Panc1 (cell line): ENCODE results near the gene ARL1. TPM values are rescaled to one million over a fixed set of nuclear protein-coding genes. Genes with fewer than 3 reads are reported as not detected.
"Not testable (repeated sequence)": the region's sequence is repeated elsewhere in the genome, so short reads cannot be mapped to it uniquely, and the experiment has no call there.

Experiments used
- ATAC-seq: fragments of 200-7000 bp; cut with Tn5 transposase; 2 replicates; pipeline ENCODE4 v1.9.1; 2020; ENCODE audit warnings: mild to moderate bottlenecking, moderate library complexity
- BruUV-seq: library from RNA; stranded (reverse); fragments of 400-500 nt; replicated peaks from 2 replicates; lab custom pipeline; 2021; lab: Mats Ljungman, UMichigan
- CTCF ChIA-PET: fragments of 300-600 bp; sonication (Branson Sonifier 250); formaldehyde crosslinking; loops from one replicate; lab custom pipeline; 2022; ENCODE audit warnings: antibody characterized with exemption; lab: Charles Lee
- POLR2A ChIA-PET: fragments of 300-600 bp; sonication (Branson Sonifier 250); formaldehyde crosslinking; loops from one replicate; lab custom pipeline; 2022; ENCODE audit warnings: antibody characterized with exemption; lab: Charles Lee
- DNase-seq: peaks from one replicate; pipeline ENCODE4 v3.0.0-alpha.2; 2010; ENCODE audit warnings: low read depth, low spot score
- H3K27ac ChIP-seq: 2 replicates; pipeline ENCODE4 v1.5.1; 2011; ENCODE audit warnings: mild to moderate bottlenecking, low read length, inconsistent platforms
- H3K27me3 ChIP-seq: fragments of 200-500 bp; sonication (Bioruptor generic); 2 replicates; pipeline ENCODE4 v1.6.0; 2014; ENCODE audit warnings: low read length, inconsistent platforms; ENCODE audit not compliant: control insufficient read depth, insufficient read depth
- H3K36me3 ChIP-seq: fragments of 200-500 bp; sonication (Bioruptor generic); 2 replicates; pipeline ENCODE4 v1.5.1; 2014; ENCODE audit warnings: inconsistent platforms, mild to moderate bottlenecking, low read length, moderate library complexity; ENCODE audit not compliant: control insufficient read depth, insufficient read depth
- H3K4me1 ChIP-seq: 2 replicates; pipeline ENCODE4 v1.5.1; 2011; ENCODE audit warnings: inconsistent platforms, mild to moderate bottlenecking, low read length, moderate library complexity; ENCODE audit not compliant: control insufficient read depth, insufficient read depth
- H3K4me3 ChIP-seq, 2 experiments: 2 replicates each; pipeline ENCODE4 v1.5.1; 2011 to 2012; ENCODE audit warnings: low read depth in 2 of 2, low read length in 2 of 2, mild to moderate bottlenecking in 2 of 2, inconsistent platforms in 1 of 2, moderate library complexity in 1 of 2
- H3K9me3 ChIP-seq: fragments of 200-500 bp; sonication (Bioruptor generic); 2 replicates; pipeline ENCODE4 v1.5.1; 2014; ENCODE audit warnings: low read depth, mild to moderate bottlenecking, inconsistent platforms, low read length, moderate library complexity; ENCODE audit not compliant: control insufficient read depth, insufficient read depth
- CTCF ChIP-seq: fragments of 450-650 bp; IDR thresholded peaks from 2 replicates; pipeline ENCODE4 v1.5.1; 2017; ENCODE audit warnings: mild to moderate bottlenecking
- POLR2AphosphoS5 ChIP-seq: IDR thresholded peaks from 2 replicates; pipeline ENCODE4 v1.6.1; 2012; ENCODE audit warnings: mild to moderate bottlenecking, low read depth, low read length, moderate library complexity
- REST ChIP-seq, 2 experiments: IDR thresholded peaks; 2 replicates each; pipeline ENCODE4 v1.6.1; 2011 to 2012; ENCODE audit warnings: low read depth in 2 of 2, control low read depth in 1 of 2, low read length in 1 of 2, mild to moderate bottlenecking in 1 of 2, moderate library complexity in 1 of 2; ENCODE audit not compliant: insufficient read depth in 1 of 2
- SIN3A ChIP-seq: IDR thresholded peaks from 2 replicates; pipeline ENCODE4 v1.6.1; 2012; ENCODE audit warnings: low read depth, mild to moderate bottlenecking, low read length, moderate library complexity, borderline replicate concordance; ENCODE audit not compliant: insufficient read depth
- TCF7L2 ChIP-seq: IDR thresholded peaks from 2 replicates; pipeline ENCODE4 v1.6.1; 2011; ENCODE audit warnings: mild to moderate bottlenecking, low read depth, low read length, inconsistent platforms
- in situ Hi-C: cut with HindIII; loops from 2 replicates; pipeline ENCODE4 v1.10.0; 2016; ENCODE audit warnings: low sequenced_read_pairs, low pct_unique_long_range_greater_than_20kb
- intact Hi-C: fragments of 100-400 bp; cut with micrococcal nuclease; formaldehyde crosslinking; loops from one replicate; pipeline ENCODE4 v1.10.0; 2022; ENCODE audit not compliant: unreplicated experiment
- total RNA-seq: library from RNA; stranded (reverse); gene quantifications from one replicate; pipeline ENCODE4 v1.2.1, GENCODE V29; 2021; ENCODE audit not compliant: unreplicated experiment

The ARL1 gene
- total RNA-seq, 1 experiment from 2014 or later, result 64.9 TPM

- in situ Hi-C loops, result no loop called here
- TF ChIP-seq POLR2AphosphoS5 (no peak), TCF7L2 (no peak), SIN3A (no peak), CTCF (no peak), REST (IDR thresholded peaks at IDR 0.05; ENCODE audit: insufficient read depth in 1 of 2, low read depth in 2 of 2, low read length in 1 of 2) (no peak)
- POLR2A ChIA-PET, result no interaction called here
- CTCF ChIA-PET, result no interaction called here
- H3K27ac ChIP-seq, result no peak overlapping the region
- no TSS peak for BruUV-seq
- intact Hi-C loops, result no loop called here
- no peak for DNase-seq
- H3K27me3 ChIP-seq, result no peaks in the 10 kb centered on the region
- no peaks in the 10 kb centered on the region for H3K4me1 ChIP-seq
- H3K36me3 ChIP-seq, result no peaks in the 10 kb centered on the region
- H3K4me3 ChIP-seq, result no peak overlapping the region
- ATAC-seq, result no peak
- no peaks in the 10 kb centered on the region for H3K9me3 ChIP-seq
Observed at GRCh38 chr12:101424620-101425019, 17.0 kb upstream of the ARL1 start.

- intact Hi-C loops, BruUV-seq, H3K9me3 ChIP-seq, H3K4me3 ChIP-seq, H3K36me3 ChIP-seq, in situ Hi-C loops, H3K27ac ChIP-seq, H3K4me1 ChIP-seq, H3K27me3 ChIP-seq, ATAC-seq, DNase-seq: not testable (repeated sequence)
- POLR2A ChIA-PET, result interaction anchor here (0.6 kb wide), 1 partner anchor 1668 kb away, joined by 3 read pairs; no protein-coding TSS in a partner anchor
- CTCF ChIA-PET, result interaction anchor here (0.7 kb wide), 1 partner anchor 15 kb away, joined by 7 read pairs; the partner anchor contains the start of gene ARL1
Observed at GRCh38 chr12:101422066-101422465, 14.5 kb upstream of the ARL1 start.

GRCh38 chr12:101415228-101415627, 7.7 kb upstream of the ARL1 start:
- TF ChIP-seq REST (IDR thresholded peaks at IDR 0.05; ENCODE audit: insufficient read depth in 1 of 2, low read depth in 2 of 2, low read length in 1 of 2) (no peak), POLR2AphosphoS5 (no peak), SIN3A (no peak), CTCF (no peak), TCF7L2 (no peak)
- Histone ChIP-seq H3K4me3 (no peak overlapping the region), H3K27me3 (no peaks in the 10 kb centered on the region; the same call in 1 of the 2 replicates), H3K4me1 (no peaks in the 10 kb centered on the region), H3K36me3 (no peaks in the 10 kb centered on the region), H3K27ac (no peak overlapping the region), H3K9me3 (no peaks in the 10 kb centered on the region)
- DNase-seq (no peak), ATAC-seq (no peak)
- ChIA-PET CTCF (no interaction called here), POLR2A (no interaction called here)
- in situ Hi-C loops (no loop called here), intact Hi-C loops (loop anchor here (10.0 kb wide), 1 partner anchor 280 kb away; the partner anchor contains the start of gene CHPT1)
- BruUV-seq, result no TSS peak
